ENCODE data around the gene DMD. TPM values are rescaled to one million over a fixed set of nuclear protein-coding genes. Genes with fewer than 3 reads are reported as not detected.
"Not testable (repeated sequence)": the region's sequence is repeated elsewhere in the genome, so short reads cannot be mapped to it uniquely, and the experiment has no call there.

The DMD gene
- total and polyA plus RNA-seq, 2 donors = 48.8 to 257 TPM

DNA sequence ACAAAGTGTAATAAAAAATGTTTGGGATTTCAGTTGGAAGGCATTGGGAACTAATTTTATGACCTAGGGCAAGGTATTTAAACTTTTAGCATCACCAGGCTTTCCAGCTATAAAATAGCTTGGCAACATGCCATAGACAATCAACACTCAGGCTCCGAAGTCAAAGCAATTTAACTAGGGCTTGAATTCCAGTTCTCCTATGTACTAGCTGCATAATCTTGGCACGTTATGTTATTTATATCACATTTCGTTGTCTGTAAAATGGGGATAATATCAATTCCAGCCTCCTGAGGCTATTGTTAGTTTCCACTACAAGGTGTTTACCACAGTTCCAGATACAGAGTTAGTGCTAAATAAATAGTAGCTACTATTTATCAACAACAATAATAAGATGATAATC is 78.8 kb downstream of the DMD start:
- WGBS = 46% methylated on average over 3 of the region's 3 CpGs
- Histone ChIP-seq H3K4me3 (ENCODE audit: low read depth, low read length) (no peak overlapping the region), H3K4me1 (ENCODE audit: insufficient read depth) (no peaks in the 10 kb centered on the region), H3K36me3 (ENCODE audit: insufficient read depth) (no peaks in the 10 kb centered on the region), H3K27ac (ENCODE audit: low read depth) (no peak overlapping the region)
- DNase-seq (ENCODE audit: extremely low spot score) = no peak

- 96% methylated on average over 7 of the region's 7 CpGs for WGBS
- H3K36me3 ChIP-seq (ENCODE audit: insufficient read depth) = no peaks in the 10 kb centered on the region
- DNase-seq (ENCODE audit: extremely low spot score) = no peak
- no peak overlapping the region for H3K27ac ChIP-seq (ENCODE audit: low read depth)
- H3K4me1 ChIP-seq (ENCODE audit: insufficient read depth) = no peaks in the 10 kb centered on the region
- H3K4me3 ChIP-seq (ENCODE audit: low read depth, low read length) = no peak overlapping the region
These were observed 81.7 kb downstream of the DMD start for GRCh38 chrX:33129607-33130006.

GRCh38 chrX:33128048-33128805 is 83.1 kb downstream of the DMD start:
- Histone ChIP-seq H3K27ac (ENCODE audit: low read depth) (no peak overlapping the region), H3K4me3 (ENCODE audit: low read depth, low read length) (no peak overlapping the region), H3K4me1 (ENCODE audit: insufficient read depth) (no peaks in the 10 kb centered on the region), H3K36me3 (ENCODE audit: insufficient read depth) (no peaks in the 10 kb centered on the region)
- no peak for DNase-seq (ENCODE audit: extremely low spot score)
- WGBS = 72% methylated on average over 10 of the region's 10 CpGs

GRCh38 chrX:33126469-33126868 is 84.9 kb downstream of the DMD start:
- DNase-seq (ENCODE audit: extremely low spot score) = no peak
- 51% methylated on average over 6 of the region's 6 CpGs for WGBS
- no peak overlapping the region for H3K27ac ChIP-seq (ENCODE audit: low read depth)
- no peak overlapping the region for H3K4me3 ChIP-seq (ENCODE audit: low read depth, low read length)
- no peaks in the 10 kb centered on the region for H3K4me1 ChIP-seq (ENCODE audit: insufficient read depth)
- no peaks in the 10 kb centered on the region for H3K36me3 ChIP-seq (ENCODE audit: insufficient read depth)

GRCh38 chrX:33109858-33110257 is 101.5 kb downstream of the DMD start:
- no peak overlapping the region for H3K4me3 ChIP-seq (ENCODE audit: low read depth, low read length)
- no peak for DNase-seq (ENCODE audit: extremely low spot score)
- 64% methylated on average over 3 of the region's 3 CpGs for WGBS

DNA sequence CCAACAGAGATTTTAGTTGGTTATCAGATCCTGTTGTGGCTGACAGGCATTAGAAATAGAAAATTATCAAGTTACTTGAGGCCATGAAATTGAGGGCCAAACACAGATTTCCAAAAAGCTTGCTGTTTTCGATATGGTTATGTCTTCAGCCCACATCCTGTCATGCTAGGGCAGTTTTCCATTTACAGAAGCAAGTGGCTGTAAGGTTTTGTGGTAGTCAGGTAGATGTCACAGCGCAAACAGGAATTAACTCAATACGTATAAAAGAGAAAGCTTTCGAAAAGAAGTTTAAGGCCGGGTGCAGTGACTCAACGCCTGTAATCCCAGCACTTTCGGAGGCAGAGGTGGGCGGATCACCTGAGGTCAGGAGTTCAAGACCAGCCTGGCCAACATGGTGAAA is 104.6 kb downstream of the DMD start:
- no peak for DNase-seq (ENCODE audit: extremely low spot score)
- H3K27ac ChIP-seq (ENCODE audit: low read depth) = no peak overlapping the region
- 97% methylated on average over 8 of the region's 8 CpGs for WGBS
- H3K4me1 ChIP-seq (ENCODE audit: insufficient read depth) = no peaks in the 10 kb centered on the region
- H3K4me3 ChIP-seq (ENCODE audit: low read depth, low read length) = no peak overlapping the region
- no peaks in the 10 kb centered on the region for H3K36me3 ChIP-seq (ENCODE audit: insufficient read depth)

More at GRCh38 chrX:33109858-33110257, 101.5 kb downstream of the DMD start:
- no peaks in the 10 kb centered on the region for H3K4me1 ChIP-seq (ENCODE audit: insufficient read depth)
- H3K36me3 ChIP-seq (ENCODE audit: insufficient read depth) = no peaks in the 10 kb centered on the region
- no peak overlapping the region for H3K27ac ChIP-seq (ENCODE audit: low read depth)

DNA sequence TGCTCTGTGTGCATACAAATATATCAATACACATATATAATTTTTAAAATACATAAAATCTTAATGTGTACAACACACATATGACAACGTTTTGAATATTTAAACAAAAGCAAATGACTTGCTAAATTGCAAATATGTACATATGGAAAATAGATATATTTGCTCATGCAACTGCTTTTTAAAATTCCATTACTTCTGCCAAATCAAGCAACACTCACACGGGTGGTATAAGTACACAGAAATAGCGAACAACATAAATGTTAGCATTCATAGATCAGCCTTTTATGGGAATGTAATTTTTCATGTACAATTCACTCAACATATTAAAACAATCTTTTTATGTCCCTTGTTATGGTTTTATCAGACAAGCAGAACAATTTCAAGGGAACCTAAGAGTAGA is 116.3 kb downstream of the DMD start:
- H3K4me1 ChIP-seq (ENCODE audit: insufficient read depth) = no peaks in the 10 kb centered on the region
- no peaks in the 10 kb centered on the region for H3K36me3 ChIP-seq (ENCODE audit: insufficient read depth)
- 60% methylated on average over 3 of the region's 3 CpGs for WGBS
- no peak overlapping the region for H3K4me3 ChIP-seq (ENCODE audit: low read depth, low read length)
- no peak for DNase-seq (ENCODE audit: extremely low spot score)
- H3K27ac ChIP-seq (ENCODE audit: low read depth) = no peak overlapping the region

- H3K36me3 ChIP-seq (ENCODE audit: insufficient read depth) = no peaks in the 10 kb centered on the region
- DNase-seq (ENCODE audit: extremely low spot score) = no peak
- no peaks in the 10 kb centered on the region for H3K4me1 ChIP-seq (ENCODE audit: insufficient read depth)
- no peak overlapping the region for H3K27ac ChIP-seq (ENCODE audit: low read depth)
- H3K4me3 ChIP-seq (ENCODE audit: low read depth, low read length) = no peak overlapping the region
These were observed 123.9 kb downstream of the DMD start for GRCh38 chrX:33087411-33087810.

DNA sequence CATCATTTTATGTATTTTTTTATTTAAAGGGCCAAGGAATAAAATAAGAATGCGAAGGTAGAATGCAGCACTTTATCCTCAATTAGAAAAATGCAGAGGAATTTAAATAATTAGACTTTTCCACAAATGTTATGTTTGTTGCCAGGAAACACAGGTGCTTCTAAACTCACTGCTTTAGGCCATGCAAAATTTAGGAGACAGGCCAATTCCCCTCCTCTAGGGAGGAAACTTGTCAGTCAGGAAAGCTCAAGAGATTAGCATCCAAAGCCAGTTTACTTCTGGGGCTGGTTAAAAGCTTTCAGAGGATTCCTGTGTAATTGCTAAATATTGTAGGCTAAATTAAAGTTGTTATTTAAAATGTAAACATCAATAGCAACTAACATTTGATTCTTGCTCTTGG is 124.5 kb downstream of the DMD start:
- DNase-seq (ENCODE audit: extremely low spot score) = no peak
- Histone ChIP-seq H3K4me1 (ENCODE audit: insufficient read depth) (no peaks in the 10 kb centered on the region), H3K27ac (ENCODE audit: low read depth) (no peak overlapping the region), H3K4me3 (ENCODE audit: low read depth, low read length) (no peak overlapping the region), H3K36me3 (ENCODE audit: insufficient read depth) (no peaks in the 10 kb centered on the region)
- WGBS = 89% methylated on average over 1 of the region's 1 CpG

GRCh38 chrX:33082371-33082770 is 129.0 kb downstream of the DMD start:
- Histone ChIP-seq H3K27ac (ENCODE audit: low read depth) (no peak overlapping the region), H3K4me1 (ENCODE audit: insufficient read depth) (no peaks in the 10 kb centered on the region), H3K4me3 (ENCODE audit: low read depth, low read length) (no peak overlapping the region), H3K36me3 (ENCODE audit: insufficient read depth) (no peaks in the 10 kb centered on the region)
- 83% methylated on average over 1 of the region's 1 CpG for WGBS
- DNase-seq (ENCODE audit: extremely low spot score) = no peak

GRCh38 chrX:33078273-33078672 is 133.1 kb downstream of the DMD start:
- WGBS = 96% methylated on average over 3 of the region's 3 CpGs
- Histone ChIP-seq H3K4me1 (ENCODE audit: insufficient read depth) (no peaks in the 10 kb centered on the region), H3K4me3 (ENCODE audit: low read depth, low read length) (no peak overlapping the region), H3K36me3 (ENCODE audit: insufficient read depth) (no peaks in the 10 kb centered on the region), H3K27ac (ENCODE audit: low read depth) (no peak overlapping the region)
- no peak for DNase-seq (ENCODE audit: extremely low spot score)

GRCh38 chrX:33073660-33074059 is 137.7 kb downstream of the DMD start:
- H3K36me3 ChIP-seq (ENCODE audit: insufficient read depth); H3K4me1 ChIP-seq (ENCODE audit: insufficient read depth); H3K4me3 ChIP-seq (ENCODE audit: low read depth, low read length); DNase-seq (ENCODE audit: extremely low spot score); H3K27ac ChIP-seq (ENCODE audit: low read depth): not testable (repeated sequence)
- WGBS = 96% methylated on average over 11 of the region's 11 CpGs

DNA sequence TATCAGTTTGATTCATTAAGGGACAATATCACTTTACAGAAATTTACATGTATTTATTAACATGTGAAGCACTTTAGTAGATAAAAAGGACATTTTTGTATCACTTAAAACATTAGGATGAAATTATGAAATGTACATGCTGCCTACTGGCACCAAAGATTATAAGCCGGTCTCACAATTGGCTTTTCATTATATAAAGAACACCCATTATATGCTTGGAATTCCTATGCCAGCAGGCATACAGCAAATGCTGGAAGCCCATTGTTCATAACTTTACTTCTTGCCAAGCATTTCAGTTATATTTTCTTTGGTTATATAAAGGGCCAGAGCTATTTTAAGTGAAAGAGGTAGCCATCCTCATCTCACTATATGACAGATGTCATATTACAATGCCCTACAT is 145.9 kb downstream of the DMD start:
- H3K4me3 ChIP-seq (ENCODE audit: low read depth, low read length) = no peak overlapping the region
- no peaks in the 10 kb centered on the region for H3K36me3 ChIP-seq (ENCODE audit: insufficient read depth)
- 91% methylated on average over 1 of the region's 1 CpG for WGBS
- no peak for DNase-seq (ENCODE audit: extremely low spot score)
- H3K4me1 ChIP-seq (ENCODE audit: insufficient read depth) = no peaks in the 10 kb centered on the region
- H3K27ac ChIP-seq (ENCODE audit: low read depth) = no peak overlapping the region

DNA sequence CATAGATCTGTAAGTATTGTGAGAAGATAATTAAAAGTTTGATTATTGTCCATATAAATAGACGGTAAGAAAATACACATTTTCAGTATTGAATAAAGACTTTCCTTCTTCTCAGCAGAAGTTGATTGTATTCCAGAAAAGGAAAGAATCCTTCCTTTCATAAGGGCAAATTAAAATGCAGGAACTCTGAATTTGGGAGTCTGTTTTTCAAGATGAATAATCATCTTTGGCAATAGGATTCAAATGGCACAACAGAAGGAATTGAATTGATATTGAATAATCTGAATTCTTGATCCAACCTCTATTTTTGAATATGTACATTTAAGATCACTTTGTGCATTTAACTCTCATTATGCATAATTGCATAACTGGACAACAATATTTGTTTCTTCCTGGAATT is 149.3 kb downstream of the DMD start:
- no peak for DNase-seq (ENCODE audit: extremely low spot score)
- Histone ChIP-seq H3K4me3 (ENCODE audit: low read depth, low read length) (no peak overlapping the region), H3K4me1 (ENCODE audit: insufficient read depth) (no peaks in the 10 kb centered on the region), H3K36me3 (ENCODE audit: insufficient read depth) (no peaks in the 10 kb centered on the region), H3K27ac (ENCODE audit: low read depth) (no peak overlapping the region)
- WGBS = 81% methylated on average over 1 of the region's 1 CpG

DNA sequence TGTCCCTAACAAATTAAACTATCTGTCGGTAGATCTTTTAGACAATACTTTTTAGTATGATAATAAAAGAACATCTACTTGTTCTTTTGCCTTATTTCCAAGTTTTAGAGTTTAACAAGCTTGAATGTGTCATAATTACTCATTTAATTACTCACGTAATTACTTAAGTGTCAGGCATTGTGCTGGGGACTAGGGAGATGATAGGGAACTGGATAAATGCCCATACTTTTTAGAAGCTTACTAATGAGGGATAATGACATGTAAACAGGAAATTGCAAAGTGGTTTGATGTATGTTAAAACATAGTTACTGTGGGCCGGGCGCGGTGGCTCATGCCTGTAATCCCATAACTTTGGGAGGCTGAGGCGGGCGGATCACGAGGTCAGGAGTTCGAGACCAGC is 158.3 kb downstream of the DMD start:
- no peak for DNase-seq (ENCODE audit: extremely low spot score)
- no peak overlapping the region for H3K27ac ChIP-seq (ENCODE audit: low read depth)
- WGBS = 94% methylated on average over 9 of the region's 9 CpGs
- no peaks in the 10 kb centered on the region for H3K36me3 ChIP-seq (ENCODE audit: insufficient read depth)
- H3K4me3 ChIP-seq (ENCODE audit: low read depth, low read length) = no peak overlapping the region
- H3K4me1 ChIP-seq (ENCODE audit: insufficient read depth) = no peaks in the 10 kb centered on the region

Data from urinary bladder (tissue), 4 donors.